CD4-positive, alpha-beta T cell treated with Interleukin-4 for 1 hour (primary cell): ENCODE results near the gene TARP.
"Not testable (repeated sequence)": the region's sequence is repeated elsewhere in the genome, so short reads cannot be mapped to it uniquely, and the experiment has no call there.

ENCODE experiments used
- DNase-seq, 2 donors: peaks; one replicate each; pipeline ENCODE4 v3.0.0-alpha.2; 2020 to 2022

TARP gene

DNA sequence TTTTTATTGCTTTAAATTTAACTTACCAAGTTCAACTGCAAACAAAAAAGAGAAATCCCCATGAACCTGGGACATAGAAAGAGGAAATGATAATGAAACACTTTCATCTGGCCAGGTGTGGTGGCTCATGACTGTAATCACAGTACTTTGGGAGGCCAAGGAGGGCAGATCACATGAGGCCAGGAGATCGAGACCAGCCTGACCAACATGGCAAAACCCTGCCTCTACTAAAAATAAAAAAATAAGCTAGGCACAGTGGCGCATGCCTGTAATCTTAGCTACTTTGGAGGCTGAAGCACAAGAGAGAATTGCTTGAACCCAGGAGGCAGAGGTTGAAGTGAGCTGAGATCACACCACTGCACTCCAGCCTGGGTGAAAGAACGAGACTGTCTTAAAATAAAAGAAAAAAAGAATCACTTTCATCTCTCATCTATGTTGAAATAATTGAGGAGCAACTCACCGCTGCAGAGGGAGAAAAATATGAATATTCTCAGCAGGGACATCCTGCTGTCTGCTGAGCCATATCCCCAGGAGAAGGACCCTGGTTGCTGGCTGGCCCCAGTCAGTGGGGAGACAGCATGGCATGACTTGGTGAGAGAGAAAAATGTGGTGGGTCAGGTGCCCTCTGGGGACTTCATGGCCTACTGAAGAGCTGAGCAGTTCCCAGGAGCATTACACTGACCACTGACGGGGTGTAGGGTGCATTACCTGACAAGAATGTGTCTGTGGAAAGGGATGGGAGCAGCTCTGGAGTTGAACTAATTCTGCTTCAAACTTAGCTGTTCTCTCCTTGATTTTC is 22.8 kb upstream of the TARP start:
- DNase-seq, result no peak

DNA sequence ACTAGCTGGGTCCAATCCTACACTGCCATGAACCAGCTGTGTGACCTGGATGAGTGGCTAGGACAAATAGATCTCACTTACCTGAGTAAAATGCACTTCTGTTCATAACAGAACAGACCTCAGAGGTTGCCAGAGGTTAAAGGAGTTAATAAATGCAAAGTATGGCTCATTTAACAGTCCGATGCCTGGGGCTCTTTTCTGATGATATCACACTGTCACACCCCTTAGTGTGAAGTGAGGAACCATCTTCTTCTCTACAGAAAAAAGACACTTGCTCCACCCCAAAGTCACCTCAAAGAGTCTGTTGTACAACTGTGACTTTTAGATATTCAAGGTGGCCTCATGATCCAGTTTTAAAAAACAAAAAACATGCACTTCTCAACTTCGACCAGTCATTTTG is 21.5 kb upstream of the TARP start:
- DNase-seq, result no peak

DNA sequence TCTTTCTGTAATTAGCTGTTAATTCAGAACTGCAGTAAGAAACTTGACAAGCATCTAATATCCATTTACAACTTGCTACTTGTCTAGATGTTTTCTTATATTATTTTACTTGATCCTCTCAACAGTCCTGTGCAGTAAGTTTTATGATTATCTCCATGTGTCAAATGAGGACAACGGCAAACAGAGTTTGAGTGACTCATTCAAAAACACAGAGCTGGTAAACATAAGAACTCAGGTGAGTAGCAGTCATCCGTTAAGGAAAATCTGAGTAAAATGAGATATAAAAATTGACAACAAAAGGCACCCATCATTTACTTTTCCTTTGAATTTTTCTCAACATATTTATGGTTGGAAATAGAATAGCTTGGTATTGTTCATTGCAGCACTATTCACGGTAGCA is 19.0 kb upstream of the TARP start:
- no peak for DNase-seq

DNA sequence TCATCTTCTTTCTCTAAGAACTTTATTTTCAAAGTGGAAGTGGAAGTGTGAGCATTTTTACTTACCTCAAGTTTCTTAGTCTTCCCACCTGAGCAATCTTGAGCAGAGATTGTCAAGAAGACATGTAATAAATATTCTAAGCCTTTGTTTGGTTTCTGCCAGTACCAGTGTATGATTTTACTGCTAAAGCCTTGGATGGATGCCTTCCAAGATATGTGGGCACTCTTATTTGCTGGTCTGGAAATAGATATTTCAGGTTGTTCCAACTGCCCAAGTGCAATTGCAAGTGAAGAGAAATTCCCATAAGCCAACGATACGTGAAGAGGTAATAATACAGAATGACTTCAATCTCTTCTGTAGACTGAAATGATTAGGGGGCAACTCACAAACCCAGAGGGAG is 18.2 kb upstream of the TARP start:
- DNase-seq, result no peak

DNA sequence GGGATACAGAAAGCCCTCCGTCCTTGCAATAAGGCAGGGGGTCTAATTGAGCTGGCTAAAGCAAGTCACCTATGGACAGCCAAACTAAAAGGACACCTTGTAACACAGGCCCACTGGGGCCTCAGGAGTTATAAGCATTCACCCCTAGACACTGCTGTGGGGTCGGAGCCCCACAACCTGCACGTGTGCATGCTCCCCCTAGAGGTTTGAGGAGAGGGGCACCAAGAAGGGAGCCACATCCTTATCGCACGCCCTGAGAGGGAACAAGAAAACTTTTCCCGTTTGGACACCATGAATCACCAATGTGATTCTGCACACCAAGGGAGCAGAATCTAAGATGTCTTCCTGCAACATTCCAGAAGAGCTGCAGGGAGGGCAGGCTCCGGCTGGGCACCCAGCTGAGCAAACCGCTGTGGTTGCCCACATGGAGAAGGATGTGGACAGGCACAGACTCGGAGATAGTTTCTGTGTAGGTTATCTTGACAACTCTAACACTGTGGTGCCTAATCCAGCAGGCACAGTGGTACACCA is 17.7 kb upstream of the TARP start:
- DNase-seq, result no peak

DNA sequence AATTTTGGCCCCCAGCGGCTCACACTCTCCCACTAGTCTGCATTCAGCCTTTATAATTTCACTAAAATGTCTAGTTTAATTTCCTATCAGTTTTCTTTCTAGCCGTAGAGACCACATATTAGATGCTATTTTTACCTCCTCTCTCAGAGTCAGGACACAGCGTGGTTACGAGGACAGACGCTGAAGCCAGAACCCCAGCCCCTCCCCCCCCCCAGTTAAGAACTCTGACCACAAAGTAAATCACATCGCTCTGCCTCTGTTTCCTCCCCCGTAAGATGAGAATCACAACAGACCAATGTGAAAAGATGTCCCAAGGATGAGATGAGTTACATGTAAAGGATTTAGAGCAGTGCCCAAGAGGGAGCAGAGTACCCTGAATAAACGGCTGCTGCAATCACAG is 11.1 kb upstream of the TARP start:
- DNase-seq, result no peak

DNA sequence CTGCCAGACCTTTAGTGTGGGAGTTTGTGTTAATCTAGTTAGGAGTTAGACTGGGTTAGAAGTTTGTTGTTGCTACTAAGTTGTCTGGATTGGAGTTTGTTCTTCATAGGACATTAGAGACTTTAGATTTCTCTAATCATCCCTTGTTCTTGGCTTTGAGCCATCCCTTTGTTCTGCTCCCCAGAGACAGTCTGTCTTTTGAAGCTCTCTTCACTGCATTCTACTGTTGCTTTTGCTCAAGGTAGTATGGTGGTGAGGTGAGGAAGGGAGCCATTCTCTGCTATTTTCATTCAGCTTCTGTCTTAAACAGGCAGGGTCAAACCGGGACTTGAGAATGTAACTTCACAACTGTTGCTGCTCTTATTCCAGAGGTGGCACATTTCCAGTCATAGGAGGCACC is 10.4 kb upstream of the TARP start:
- no peak for DNase-seq

DNA sequence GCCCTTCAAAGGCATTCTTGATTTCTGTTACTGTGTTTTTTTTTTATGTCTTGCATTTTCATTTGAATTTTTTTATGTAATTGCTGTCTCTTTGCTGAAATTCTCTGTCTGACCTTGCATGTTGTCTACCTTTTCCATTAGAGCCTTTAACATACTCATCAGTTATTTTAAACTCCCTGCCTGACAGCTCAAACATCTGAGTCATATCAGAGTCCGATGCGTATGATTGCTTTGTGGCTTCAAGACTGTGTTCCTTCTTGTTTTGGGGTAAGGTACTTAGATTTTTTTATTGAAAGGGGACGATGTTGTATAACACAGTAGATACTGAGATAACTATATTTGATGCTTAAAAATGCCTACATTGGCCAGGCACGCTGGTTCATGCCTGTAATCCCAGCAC is 9.7 kb upstream of the TARP start:
- DNase-seq, result no peak

DNA sequence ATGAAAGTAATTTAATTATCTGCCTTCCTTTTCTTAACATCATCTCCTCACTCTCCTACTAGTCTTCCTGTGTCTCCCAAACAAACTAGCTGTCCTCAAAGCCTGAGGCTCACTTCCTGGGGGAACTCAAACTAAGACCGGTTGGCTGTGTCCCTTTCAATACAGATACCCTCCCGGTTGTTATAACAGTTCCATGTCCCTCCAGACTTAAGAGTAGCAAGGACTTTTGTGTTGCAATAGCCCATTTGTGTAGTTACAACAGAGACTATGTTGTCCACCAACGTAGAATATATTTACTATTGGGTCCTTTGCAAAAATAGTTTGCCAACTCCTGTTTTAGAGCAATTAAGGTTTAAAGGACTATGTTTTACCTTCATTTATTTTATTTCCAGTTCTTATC is 8.6 kb upstream of the TARP start:
- DNase-seq, result no peak

DNA sequence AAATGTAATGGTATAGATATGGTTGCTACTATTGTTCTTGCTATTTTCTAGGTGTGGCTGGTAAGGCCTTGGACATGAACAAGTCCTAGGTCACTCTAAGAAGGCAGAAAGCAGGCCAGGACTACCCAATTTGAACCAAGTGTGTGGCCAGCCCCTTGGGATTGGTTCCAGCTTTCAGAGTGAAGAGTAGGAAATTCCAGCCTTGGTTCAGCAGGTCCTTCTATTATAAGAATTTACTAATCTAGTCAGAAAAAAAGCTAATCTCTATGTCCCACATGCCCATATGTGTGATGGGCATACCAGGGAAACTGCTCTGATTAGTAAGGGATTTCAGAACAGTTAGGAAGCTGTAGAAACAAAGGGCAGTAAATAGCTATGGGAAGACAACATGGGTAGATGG is 7.8 kb upstream of the TARP start:
- DNase-seq, result no peak

DNA sequence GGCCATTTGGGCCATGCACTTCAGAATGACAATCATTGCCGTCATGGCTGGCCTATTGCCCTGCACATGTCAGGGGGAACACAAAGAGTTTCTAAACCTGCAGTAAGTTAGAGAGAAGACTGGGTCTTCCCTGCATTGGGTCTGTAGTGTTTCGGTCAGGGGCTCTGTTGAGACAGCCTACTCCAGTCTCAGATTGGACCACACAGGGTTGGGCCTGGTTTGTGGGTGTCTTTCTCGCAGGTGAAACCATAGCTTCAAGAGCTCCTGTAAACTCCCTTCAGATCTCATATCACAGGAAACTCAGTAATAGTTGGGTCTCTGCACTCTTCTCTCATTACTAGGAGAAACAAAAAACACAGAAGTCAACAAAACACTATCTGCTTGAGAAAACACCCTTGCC is 7.3 kb upstream of the TARP start:
- peak in 1 of 2 donors; percentile 39 for DNase-seq

DNA sequence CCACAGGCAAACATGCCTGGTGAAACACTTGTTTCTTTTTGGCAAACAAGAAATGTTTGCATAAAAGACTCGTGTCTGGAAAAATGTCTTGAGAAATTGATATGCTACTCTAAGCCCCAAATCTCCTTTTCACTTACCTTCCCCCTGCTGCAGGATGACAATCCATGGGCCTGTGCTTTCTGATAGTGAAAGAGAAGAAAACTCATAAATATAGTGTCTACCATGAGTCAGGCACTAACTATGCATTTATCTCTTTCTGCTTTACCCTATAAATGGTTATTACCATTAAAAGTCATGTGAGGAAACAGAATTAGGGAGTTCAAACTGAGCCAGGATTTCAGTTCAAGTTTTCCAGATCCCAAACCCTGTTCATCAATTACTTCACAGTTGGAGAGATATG is 6.6 kb upstream of the TARP start:
- DNase-seq, result no peak

DNA sequence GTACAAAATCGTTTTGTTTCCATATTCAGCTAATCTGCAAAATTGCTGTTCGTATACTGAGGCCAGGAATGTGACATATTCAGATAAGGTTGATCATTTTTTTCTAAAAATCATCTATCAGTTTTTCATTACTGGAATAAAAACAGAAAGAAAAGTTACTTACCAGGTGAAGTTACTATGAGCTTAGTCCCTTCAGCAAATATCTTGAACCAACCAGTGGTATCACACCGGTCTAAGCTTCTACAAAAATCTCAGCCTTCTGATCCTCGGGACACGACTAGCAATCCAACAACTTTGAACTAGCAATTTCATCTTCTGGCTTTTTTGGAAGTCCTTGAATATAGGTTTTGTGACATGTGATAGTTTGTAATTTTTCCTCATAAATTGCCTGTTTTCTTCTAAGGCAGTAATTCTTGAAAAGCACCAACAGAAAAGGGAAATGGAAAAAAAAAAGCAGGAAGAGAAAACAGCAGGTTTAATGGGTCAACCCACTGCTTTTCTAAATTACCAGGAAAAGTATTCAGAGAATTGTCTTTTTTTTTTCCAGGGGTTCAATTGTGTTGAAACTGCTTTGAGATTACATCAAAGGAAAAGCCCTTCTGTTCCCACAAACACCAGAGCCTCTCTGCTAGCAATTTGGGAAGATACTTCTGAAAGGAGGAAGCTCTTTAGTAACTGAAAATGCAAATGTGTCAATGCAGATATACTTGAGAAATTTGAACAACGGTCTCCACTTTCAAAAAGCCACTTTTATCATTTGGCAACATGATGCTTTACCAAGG is 2.9 kb upstream of the TARP start:
- DNase-seq, result no peak

DNA sequence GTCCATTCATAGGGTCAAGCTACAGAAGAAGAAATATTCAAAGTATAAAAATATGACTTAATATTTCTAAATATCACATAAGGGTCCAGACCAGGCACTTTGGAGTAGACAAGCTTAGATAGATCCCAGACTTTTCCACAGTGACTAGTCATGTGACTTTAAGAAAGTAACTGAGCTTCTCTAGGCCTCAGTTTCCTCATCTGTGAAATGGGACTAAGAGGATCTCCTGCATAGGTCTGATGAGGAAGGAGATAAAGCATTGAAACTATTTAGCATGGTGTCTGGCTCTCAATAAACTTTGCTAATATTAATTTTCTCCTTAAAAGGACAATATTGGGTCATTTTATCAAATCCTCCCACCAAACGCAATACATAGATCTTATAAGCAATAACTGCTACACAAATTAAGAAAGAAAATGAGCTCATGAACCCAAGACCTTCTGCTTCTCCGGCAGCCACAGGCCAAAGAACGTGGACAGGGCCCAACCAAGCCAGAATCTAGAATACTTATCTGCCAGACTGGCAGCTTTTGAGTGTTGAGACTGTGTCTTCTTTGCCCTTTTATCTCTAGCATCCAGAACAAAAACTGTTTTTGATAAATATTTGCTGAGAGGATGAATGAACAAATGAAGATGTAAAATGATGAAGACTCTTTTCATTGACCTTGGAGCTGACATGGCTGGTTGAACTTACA is 1.6 kb upstream of the TARP start:
- no peak for DNase-seq

DNA sequence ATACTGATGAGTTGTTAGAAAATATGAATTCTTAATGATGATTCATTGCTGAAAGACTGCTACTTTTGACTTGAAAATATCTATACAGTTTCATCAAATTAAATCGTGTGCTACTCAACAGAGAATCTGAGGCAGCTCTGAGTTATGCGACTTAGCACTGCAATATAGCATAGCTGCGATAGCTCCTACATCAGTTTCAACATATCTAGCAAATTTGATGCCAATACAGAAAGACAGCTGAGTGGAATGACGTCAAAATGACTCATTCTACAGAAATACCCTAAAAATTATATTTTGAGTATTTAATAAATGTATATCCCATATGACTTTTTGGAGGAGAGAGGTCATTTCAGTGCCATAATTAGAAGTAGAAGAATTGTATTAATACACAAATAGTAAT is 1.1 kb upstream of the TARP start:
- DNase-seq, result no peak

DNA sequence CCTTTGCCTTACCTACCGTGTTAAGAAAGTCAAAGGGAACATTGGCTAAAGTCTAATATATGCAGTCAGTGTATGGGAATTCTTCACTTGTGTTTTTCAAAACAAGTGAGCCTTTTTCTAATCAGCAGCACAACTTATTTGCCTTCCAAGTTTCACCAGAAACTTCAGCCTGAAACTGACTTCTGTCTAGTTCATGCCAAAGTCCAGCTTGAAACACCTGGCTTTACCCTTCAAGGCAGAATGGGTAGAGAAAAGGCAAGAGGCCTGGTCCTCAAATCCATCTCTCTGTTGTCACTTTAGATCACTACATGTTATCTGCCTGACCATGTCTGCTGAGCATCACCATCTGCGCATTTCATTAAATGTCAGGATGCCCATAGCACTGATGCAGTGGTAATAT is 3.0 kb downstream of the TARP start:
- DNase-seq, result not testable (repeated sequence)

DNA sequence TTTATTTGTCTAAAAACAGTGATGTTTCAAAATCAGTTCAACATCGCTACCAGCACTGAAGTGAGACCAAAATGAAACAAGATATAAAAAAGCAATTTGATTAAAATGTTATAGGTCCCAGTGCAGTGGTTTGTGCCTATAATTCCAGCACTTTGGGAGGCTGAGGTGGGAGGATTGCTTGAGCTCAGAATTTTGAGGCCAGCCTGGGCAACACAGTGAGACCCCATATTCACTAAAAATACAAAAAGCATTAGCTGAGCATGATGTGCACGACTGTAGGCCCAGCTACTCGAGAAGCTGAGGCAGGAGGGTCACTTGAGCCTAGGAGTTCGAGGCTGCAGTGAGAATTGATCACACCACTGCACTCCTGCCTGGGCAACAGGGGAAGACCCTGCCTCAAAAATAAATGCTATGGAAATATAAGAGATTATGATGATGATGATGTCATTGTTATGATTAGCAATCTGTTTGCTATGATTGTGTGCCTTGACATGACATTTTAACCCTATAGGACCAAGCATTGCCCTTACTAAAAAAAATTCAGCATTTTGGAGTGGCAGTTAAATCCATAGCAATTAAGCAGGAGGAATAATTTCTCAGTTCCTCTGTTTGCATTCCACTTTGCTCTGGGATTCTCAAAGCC is 3.6 kb downstream of the TARP start:
- not testable (repeated sequence) for DNase-seq

DNA sequence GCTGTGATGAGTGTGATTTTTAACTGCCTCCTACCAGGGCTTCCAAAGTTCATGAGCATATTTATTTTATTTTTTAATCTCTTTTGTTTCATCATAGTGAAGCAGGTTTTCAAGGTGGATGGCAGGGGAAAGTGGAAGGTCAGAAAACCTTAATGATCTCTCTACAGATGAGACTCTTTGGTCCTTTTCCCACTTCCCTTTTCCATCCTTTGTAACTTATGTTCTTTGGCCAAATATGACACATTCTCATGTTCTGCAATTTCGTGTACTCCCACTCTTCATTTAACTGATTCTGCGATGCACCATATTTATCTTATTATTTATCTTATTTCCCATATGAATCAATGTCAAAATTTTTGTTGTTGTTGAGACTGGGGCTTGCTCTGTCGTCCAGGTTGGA is 7.5 kb downstream of the TARP start:
- DNase-seq, result not testable (repeated sequence)

DNA sequence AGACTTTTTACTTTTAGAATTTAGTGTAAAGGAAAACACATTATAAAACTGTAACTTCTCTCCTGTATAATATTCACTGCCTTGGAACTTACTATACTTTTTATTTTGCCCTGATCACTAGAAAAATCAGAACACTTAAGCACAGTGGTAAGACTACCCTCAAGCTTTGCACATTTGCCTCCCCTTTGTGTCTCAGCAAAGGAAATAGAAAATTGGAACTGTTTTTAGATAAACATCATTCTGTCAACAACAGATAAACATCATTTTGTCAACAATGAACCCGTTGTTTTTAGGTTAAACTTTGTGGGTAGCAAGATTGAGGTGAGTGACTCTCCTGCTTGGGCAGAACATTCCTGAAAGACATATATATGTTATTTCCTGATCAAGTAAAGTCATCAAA is 8.8 kb downstream of the TARP start:
- DNase-seq, result not testable (repeated sequence)

DNA sequence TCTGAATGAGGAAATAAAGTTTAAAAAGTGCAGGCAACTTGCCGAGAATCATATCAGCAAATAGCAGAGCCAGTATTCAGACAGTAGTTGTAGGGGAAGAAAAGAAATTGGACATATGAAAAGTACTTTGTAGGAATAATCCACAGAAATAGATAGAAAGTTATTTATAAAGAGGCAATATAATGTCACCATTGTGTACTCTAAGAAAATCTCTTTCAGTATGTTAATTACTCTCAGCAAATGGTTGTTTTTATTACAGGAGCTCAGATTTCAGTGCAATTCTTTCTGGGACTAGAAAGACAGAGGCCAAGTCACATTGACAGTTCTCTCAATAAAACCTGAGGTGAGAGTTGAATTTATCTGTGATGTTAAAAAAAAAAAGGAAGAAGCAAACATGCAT is 10.2 kb downstream of the TARP start:
- not testable (repeated sequence) for DNase-seq

DNA sequence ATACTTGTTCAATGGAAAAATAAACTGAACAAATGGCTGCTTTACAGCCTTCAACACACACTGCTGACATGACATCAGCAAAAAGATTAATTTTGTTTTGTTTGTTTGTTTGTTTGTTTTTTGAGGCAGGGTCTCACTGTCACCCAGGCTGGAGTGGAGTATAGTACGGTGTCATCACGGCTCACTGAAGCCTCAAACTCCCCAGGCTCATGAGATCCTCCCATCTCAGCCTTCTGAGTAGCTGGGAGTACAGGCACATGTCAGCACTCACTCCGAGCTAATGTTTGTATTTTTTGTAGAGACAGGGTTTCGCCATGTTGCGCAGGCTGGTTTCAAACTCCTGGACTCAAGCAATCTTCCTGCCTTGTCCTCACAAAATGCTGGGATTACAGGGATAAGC is 10.9 kb downstream of the TARP start:
- no peak for DNase-seq

DNA sequence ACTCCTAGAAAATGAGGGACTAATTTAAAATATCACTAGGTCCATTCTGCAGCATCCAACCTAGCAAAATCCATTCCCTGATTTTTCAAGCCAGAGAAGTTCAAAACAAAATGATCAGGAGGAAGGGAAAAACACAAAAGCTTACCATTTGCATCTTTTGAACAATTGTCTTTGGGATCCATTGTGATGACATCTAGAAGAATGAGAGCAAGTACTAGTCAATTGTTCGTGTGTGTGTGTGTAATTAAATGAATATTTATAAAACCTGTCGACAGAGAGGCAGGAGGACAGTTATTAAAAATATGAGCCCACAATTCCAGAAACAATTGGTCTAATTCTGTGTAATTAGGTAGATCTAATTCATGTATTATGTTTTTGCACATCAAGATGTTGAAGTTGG is 11.4 kb downstream of the TARP start:
- not testable (repeated sequence) for DNase-seq

DNA sequence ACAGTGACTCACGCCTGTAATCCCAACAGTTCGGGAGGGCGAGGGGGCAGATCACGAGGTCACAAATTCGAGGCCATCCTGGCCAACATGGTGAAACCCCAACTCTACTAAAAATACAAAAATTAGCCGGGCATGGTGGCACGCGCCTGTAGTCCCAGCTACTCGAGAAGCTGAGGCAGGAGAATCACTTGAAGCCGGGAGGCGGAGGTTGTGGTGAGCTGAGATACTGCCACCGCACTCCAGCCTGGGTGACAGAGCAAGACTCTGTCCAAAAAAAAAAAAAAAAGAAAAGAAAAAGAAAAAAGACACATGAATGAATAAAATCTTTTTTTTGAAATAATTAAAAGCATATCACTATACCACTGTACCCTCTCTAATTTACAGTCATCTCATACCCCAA is 11.8 kb downstream of the TARP start:
- DNase-seq, result not testable (repeated sequence)
